ENCODE data around the gene LEPR.
"Not testable (repeated sequence)": the region's sequence is repeated elsewhere in the genome, so short reads cannot be mapped to it uniquely, and the experiment has no call there.

The LEPR gene

DNA sequence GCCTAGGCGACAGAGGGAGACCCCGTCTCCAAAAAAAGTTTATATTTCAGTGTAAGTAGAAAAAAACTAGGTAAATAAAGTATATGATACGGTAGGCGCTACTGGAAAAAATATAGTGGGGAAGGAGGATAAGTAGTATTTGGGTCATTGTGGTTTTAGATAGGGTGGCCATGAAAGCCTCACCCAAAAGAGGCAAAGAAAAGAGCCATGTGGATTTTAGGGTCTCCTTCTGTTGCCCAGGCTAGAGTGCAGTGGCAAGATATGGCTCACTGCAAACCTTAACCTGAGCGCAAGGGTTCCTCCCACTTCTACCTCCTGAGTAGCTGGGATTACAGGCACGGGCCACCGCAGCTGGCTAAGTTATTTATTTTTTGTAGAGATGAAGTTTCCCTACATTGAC, 17.1 kb downstream of the LEPR start:
- no peak for DNase-seq (ENCODE audit: low read depth in 2 of 2)

DNA sequence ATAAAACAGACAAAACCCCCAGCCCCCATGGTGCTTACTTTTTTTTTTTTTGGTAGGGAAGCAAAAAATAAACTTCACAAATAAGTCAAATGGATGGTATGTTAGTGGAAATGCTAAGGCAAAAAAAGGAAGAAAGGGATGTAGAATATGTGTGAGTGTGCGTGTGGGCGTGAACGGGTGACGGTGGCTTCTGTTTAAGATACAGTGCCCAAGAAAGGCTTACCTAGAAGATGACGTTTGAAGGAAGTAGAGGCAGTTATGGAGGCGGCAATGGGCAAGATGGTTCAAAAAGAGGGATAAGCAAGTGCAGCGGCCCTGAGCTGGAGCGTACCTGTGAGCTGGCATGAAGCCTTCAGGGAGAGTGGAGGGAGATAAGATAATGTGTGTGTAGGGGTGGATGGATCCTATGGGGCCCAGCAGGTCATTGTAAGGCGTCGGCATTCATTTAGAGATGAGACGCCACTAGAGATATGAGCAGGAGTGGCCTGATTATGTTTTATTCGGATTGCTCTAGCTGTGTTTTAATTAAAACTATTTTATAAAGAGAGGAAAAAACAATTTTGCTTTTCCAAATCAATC, 19.9 kb downstream of the LEPR start:
- DNase-seq (ENCODE audit: low read depth in 2 of 2) = no peak

DNA sequence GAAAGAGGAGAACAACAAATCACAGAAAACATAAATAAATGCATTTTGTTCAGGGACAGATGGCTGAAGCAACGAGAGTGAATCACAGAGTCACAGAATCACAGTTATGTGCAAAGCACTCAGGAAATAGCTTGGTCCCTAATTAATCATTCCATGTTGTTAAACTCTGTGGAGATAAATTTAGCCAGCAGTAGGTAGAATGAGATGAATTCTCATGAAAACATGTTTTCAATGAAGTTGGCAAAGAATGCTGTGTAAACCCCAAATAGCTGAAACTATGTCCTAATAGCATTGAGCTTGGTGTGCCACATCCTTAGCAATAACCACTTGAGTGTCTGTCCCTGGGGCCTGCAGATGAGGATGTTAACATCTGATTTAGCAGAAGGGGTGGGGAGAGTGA, 20.4 kb downstream of the LEPR start:
- DNase-seq (ENCODE audit: low read depth in 2 of 2) = no peak

DNA sequence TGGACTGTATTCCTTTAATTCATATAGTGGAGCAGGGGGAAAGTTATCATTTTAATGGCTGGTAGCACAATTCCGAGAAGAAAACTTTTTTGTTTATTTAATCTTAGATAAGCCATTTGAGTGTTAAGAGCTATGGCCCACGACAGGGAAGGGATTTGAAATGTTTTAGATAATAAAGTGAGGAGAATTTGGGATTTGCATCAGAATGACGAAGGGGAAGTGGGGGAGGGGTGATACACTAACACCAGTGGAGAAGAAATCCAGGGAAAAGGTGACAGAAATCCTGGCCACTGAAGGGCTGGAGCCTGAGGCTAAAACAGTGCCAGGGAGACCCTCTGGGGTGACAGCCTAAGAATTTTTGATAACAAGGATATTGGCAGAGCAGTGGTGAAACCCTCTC, 21.0 kb downstream of the LEPR start:
- DNase-seq (ENCODE audit: low read depth in 2 of 2) = no peak

DNA sequence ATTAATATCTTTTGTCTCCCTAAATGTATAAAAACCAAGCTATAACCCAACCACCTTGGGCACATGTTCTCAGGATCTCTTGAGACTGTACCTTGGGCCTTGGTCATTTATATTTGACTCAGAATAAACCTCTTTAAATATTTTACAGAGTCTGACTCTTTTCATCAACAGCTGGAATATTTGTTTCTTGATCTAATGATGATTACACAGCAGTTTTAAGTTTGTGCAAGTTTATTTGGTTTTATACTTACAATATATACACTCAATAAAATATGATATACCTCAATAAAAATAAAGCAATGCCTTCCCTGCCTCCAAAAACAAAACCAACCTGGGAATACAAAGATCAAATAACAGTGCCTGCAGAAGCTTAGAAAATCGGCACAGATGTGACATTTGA, 22.0 kb downstream of the LEPR start:
- no peak for DNase-seq (ENCODE audit: low read depth in 2 of 2)

DNA sequence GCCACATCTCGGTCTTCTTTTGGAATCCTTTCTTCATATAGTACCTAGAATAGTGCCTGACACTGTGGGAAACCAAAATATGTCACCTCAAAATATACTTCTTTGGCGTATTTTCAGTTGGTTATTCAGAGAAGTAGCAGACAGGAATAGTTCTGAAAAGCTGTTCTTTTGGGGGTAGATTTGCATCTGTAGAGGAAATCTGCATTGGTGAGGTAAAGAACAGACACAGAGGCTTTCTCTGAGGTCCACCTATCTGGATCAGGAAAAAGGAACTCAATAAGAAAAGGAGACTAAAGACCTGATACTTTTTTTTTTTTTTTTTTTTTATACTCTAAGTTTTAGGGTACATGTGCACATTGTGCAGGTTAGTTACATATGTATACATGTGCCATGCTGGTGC, 23.2 kb downstream of the LEPR start:
- no peak for DNase-seq (ENCODE audit: low read depth in 2 of 2)

DNA sequence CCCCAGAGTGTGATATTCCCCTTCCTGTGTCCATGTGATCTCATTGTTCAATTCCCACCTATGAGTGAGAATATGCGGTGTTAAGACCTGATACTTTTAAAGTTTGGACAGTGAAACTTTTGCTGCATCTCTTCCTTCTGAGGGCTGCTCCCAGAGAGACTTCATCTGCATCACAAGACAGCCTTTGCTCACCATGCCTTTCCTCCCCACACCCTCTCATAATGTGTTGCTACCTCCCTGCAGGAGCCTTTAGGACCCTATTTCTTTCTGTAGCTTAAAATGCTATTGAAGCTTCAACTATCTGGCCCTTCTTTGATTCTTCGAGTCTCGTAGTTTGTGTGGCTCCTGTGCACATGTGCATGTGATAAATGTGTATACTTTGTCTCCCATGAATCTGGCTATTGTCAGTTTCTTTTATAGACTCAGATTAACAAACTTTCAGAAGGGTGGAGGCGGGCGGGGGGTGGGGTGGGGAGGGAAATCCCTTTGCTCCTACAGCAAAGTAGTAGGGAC, 23.7 kb downstream of the LEPR start:
- DNase-seq (ENCODE audit: low read depth in 2 of 2) = no peak

DNA sequence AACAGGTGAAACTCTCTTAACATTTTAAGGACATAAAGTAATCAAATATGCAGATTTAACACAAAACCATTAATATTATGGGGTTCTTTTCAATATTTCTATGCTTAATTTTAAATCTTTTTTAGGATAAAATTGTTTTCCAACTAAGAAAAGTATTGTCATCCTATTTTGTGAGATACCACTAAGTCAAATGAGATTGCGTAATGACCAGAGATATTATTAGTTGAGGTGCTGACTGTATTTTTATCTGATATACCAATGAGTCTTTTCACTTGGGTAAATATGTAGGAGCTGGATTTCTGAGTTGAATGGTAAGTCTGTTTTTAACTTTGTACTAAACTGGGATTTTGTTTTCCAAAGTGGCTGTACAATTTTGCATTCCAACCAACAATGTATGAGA, 25.4 kb downstream of the LEPR start:
- no peak for DNase-seq (ENCODE audit: low read depth in 2 of 2)

DNA sequence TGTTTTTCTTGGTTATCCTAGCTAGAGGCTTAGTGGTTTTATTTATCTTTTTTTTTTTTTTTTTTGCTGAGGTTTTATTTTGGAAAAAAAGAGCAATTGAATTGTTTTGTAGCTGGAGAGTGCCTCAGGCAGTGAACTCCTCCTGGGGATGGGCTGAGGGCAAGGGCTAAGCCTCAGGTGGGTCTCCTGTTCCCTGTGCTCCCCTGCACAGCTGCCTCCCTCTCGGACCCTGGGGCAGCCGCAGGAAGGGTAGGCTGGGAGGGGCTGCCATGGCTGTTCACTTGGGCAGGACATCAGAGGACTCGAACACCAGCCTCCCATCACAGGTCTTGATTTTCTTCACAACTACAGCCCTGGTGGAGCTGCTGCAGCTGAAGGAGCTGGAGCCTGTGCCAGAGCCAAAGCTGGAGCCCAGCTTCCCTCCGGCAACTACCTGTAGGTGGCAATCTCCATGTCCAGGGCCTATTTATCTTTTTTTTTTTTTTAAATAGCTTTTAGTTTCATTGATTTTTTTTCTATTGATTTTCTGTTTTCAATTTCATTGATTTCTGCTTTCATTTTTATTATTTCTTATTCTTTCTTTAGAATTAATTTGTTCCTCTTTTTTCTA, 28.9 kb downstream of the LEPR start:
- DNase-seq (ENCODE audit: low read depth in 2 of 2) = no peak

DNA sequence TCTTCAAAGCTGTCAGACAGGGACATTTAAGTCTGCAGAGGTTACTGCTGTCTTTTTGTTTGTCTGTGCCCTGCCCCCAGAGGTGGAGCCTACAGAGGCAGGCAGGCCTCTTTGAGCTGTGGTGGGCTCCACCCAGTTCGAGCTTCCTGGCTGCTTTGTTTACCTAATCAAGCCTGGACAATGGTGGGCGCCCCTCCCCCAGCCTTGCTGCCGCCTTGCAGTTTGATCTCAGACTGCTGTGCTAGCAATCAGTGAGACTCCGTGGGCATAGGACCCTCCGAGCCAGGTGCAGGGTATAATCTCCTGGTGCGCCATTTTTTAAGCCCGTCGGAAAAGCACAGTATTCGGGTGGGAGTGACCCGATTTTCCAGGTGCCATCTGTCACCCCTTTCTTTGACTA, 35.2 kb downstream of the LEPR start:
- DNase-seq (ENCODE audit: low read depth in 2 of 2) = not testable (repeated sequence)

DNA sequence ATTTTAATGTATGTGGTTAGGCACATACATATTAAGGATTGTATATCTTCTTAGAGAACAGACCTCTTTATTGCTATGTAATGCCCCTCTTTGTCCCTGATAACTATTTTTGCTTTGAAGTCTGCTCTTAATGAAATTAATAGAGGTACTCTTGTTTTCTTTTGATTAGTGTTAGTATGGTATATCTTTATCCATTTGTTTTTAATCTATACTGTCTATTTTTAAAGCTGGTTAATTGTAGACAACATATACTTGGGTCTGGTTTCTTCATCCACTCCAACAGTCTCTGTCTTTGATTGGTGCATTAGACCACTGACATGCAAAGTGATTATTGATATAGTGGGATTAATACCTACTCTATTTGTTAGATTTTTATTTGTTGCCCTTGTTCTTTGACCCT, 36.0 kb downstream of the LEPR start:
- DNase-seq (ENCODE audit: low read depth in 2 of 2) = no peak

DNA sequence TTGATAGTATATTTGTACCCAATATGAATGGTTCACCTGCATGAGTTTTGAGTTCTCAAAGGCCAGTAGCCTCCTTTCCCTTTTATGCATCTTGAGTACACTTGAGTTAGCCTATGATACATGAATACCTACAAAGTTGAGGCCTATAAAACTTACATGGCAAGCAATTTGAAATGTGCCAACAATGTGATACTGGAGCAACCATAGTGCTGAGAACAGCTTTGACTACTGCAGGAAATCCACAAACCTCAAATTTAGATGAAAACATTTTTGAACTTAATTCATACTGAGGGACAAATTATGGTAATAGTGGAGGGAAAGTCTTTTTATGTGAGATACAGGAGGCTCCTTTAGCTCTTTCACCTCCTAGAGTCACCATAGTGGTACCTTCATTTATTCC, 37.4 kb downstream of the LEPR start:
- DNase-seq (ENCODE audit: low read depth in 2 of 2) = no peak

DNA sequence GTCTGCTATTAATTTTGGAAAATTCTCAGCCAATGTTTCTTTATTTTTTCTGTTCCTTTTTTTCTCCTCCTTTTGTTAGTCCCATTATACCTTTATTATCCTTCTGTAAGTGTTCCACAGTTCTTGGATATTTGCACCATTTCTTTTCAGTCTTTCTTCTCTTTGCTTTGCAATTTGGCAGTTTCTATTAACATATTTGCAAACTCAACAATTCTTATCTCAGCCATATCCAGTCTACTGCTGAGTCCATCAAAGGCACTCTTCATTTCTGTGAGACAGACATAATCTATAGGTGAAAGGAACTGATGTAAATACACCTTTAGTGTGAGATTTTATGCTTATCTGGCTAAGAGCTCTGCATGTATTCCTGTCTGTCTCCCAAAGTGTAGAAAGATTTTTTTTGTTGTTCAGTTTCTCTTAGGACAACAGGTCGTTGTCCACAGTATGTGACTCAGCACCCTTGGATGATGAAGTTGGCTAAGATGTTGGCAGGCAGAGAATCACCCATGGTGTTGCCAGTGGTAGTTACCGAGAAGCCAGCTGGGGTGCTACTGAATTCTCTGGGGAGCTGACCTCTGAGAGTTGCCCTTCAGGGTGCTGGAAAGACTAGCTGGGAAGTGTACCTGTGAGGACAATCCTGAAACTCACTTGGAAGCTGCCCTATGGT, 38.4 kb downstream of the LEPR start:
- no peak for DNase-seq (ENCODE audit: low read depth in 2 of 2)

DNA sequence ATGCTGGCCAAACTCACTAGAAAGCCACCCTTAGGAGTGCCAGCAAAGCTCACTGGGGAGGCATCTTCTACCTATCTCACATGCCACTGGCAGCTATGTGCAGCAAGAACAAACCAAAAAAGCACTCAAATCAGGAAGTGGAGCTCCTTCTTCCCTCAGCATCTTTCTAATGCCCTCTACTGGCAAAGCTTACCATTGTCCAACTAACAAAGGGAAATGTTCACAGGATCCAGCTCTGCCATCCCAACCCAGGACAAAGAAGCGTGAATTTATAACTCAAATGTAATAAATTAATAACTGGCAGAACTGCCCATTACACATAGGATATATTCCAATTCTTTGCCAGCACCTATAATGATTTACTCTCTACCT, 38.9 kb downstream of the LEPR start:
- DNase-seq (ENCODE audit: low read depth in 2 of 2) = no peak

DNA sequence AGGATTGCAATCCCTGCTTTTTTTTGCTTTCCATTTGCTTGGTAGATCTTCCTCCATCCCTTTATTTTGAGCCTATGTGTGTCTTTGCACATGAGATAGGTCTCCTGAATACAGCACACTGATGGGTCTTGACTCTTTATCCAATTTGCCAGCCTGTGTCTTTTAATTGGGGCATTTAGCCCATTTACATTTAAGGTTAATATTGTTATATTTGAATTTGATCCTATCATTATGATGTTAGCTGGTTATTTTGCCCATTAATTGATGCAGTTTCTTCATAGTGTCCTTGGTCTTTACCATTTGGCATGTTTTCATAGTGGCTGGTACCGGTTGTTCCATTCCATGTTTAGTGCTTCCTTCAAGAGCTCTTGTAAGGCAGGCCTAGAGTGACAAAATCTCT, 45.4 kb downstream of the LEPR start:
- DNase-seq (ENCODE audit: low read depth in 2 of 2) = not testable (repeated sequence)

DNA sequence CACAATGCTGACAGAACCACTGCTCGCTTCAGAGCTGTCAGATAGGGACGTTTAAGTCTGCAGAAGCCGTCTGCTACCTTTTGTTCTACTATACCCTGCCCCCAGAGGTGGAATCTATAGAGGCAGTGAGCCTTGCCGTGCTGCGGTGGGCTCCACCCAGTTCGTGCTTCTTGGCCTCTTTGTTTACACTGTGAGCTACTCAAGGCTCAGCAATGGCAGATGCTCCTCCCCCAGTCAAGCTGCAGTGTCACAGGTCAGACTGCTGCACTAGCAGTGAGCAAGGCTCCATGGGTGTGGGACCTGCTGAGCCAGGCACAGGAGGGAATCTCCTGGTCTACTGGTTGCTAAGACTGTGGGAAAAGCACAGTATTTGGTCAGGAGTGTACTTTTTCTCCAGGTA, 47.1 kb downstream of the LEPR start:
- no peak for DNase-seq (ENCODE audit: low read depth in 2 of 2)

DNA sequence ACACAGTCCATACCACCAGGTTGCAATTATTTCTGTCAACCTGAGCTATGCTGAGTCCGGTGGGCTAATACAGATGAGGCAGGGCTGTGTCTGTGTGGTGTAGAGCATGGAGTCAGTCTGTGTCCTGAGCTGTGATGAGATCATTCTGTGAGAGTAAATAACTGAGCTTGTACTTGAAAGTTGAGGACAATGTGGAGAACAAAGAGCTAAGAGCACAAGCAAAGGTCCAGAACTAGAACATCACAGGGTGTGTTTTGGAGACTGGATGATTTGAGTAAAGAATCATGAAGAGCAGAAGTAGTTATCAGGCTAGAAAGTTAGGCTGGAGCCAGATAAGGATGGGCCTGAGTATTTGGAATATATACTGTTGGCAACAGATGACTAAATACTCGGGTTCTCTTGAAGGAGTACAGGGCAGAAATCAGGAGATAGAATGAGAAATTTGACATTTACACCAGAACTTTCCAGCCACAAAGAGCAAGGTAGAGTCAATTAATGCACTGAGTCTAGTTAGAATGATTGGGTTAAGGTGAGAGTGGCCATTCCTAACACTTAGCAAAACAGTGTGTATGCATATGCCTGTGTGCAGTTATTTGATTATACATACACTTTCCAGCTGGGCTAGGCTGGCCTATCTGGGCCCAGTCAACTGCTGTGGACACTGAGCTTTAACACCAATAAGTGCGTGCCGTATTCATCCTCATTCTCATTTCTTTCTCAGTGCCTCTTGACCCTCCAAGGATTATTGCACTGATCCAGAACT, 48.8 kb downstream of the LEPR start:
- no peak for DNase-seq (ENCODE audit: low read depth in 2 of 2)

DNA sequence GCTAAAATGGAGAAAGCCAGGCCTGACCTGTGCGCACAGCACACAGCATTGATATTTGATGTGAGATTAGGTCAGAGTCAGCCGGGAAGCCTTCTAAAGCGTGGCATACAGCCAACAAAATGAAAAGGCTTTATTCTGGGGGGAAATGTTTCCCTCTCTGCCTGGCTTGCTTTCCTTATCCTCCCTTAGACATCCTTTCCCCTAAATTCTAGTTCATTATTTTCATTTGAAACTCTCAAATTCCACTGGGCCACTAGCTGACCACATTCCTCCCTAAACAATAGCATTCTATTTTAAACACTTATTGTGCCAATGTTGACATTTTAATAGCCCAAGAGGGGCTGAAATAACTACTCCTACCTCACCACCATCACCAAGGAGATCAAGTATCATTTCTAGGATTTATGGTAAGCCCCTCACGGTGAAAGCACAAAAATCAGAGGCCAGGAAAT, 49.4 kb downstream of the LEPR start:
- DNase-seq (ENCODE audit: low read depth in 2 of 2) = no peak
